H1 (cell line): ENCODE measurements around the gene CNDP2. TPM values are rescaled to one million over a fixed set of nuclear protein-coding genes. Genes with fewer than 3 reads are reported as not detected.

Experiments used
- CTCF ChIA-PET: fragments of 300-600 bp; sonication (Branson Sonifier 250); formaldehyde crosslinking; loops from one replicate; lab custom pipeline; 2021; ENCODE audit not compliant: partially characterized antibody; lab: Charles Lee
- POLR2A ChIA-PET: fragments of 300-600 bp; sonication (Branson Sonifier 250); formaldehyde crosslinking; loops from one replicate; lab custom pipeline; 2021; ENCODE audit warnings: inconsistent platforms; ENCODE audit not compliant: partially characterized antibody; lab: Charles Lee
- DNase-seq, 2 experiments: peaks; one replicate each; pipeline versions ENCODE4 v3.0.0 to v3.0.0-alpha.2; 2010 to 2022; ENCODE audit warnings: low spot score in 2 of 2, low read depth in 1 of 2, mixed read lengths in 1 of 2
- FAIRE-seq: peaks from 2 replicates; lab custom pipeline; 2011; peaks lifted over from hg19 to GRCh38; lab: Jason Lieb, UNC
- H2AFZ ChIP-seq: 2 replicates; pipeline ENCODE4 v1.8.1; 2012; ENCODE audit warnings: low read length, inconsistent platforms
- H2AK5ac ChIP-seq: 2 replicates; pipeline ENCODE4 v1.6.1; 2013; ENCODE audit warnings: low read depth, low read length
- H2BK120ac ChIP-seq: replicated peaks from 2 replicates; pipeline ENCODE3; 2013; ENCODE audit warnings: low read depth, low read length, inconsistent platforms
- H2BK12ac ChIP-seq: 2 replicates; pipeline ENCODE4 v1.6.1; 2013; ENCODE audit warnings: low read depth, low read length
- H2BK15ac ChIP-seq: 2 replicates; pipeline ENCODE4 v1.6.1; 2013; ENCODE audit warnings: low read length
- H2BK20ac ChIP-seq: 2 replicates; pipeline ENCODE4 v1.6.1; 2013; ENCODE audit warnings: low read length
- H2BK5ac ChIP-seq: 2 replicates; pipeline ENCODE4 v1.6.1; 2013; ENCODE audit warnings: low read depth, low read length
- H3K14ac ChIP-seq: 2 replicates; pipeline ENCODE4 v1.6.1; 2013; ENCODE audit warnings: inconsistent platforms; ENCODE audit not compliant: insufficient read length
- H3K18ac ChIP-seq: 2 replicates; pipeline ENCODE4 v1.6.1; 2013; ENCODE audit warnings: low read length; ENCODE audit errors: extremely low read depth
- H3K23ac ChIP-seq: 2 replicates; pipeline ENCODE4 v1.6.1; 2013; ENCODE audit warnings: inconsistent platforms; ENCODE audit not compliant: insufficient read length
- H3K23me2 ChIP-seq: 2 replicates; pipeline ENCODE4 v1.6.1; 2013; ENCODE audit warnings: low read depth, low read length
- H3K27ac ChIP-seq: 2 replicates; pipeline ENCODE4 v1.6.1; 2011; ENCODE audit warnings: low read depth, low read length, inconsistent platforms
- H3K27me3 ChIP-seq, 4 experiments: replicated peaks in 1 of 4; 1 replicate in 1 of 4; 2 replicates in 3 of 4; pipeline versions ENCODE4 v1.6.1 to v1.8.1; 2011 to 2013; ENCODE audit warnings: low read length in 3 of 4, mild to moderate bottlenecking in 3 of 4, inconsistent platforms in 2 of 4, mixed read lengths in 2 of 4, moderate library complexity in 1 of 4; ENCODE audit not compliant: control insufficient read depth in 3 of 4, insufficient read depth in 3 of 4; ENCODE audit errors: extremely low read depth in 1 of 4
- H3K36me3 ChIP-seq, 4 experiments: 2 replicates each; pipeline versions ENCODE4 v1.6.1 to v1.8.1; 2011 to 2013; ENCODE audit warnings: mild to moderate bottlenecking in 4 of 4, low read length in 3 of 4, moderate library complexity in 2 of 4, control low read depth in 1 of 4, inconsistent platforms in 1 of 4; ENCODE audit not compliant: insufficient read depth in 4 of 4, control insufficient read depth in 2 of 4
- H3K4ac ChIP-seq: replicated peaks from 2 replicates; pipeline ENCODE3; 2013; ENCODE audit warnings: low read length, low read depth, mixed read lengths, inconsistent platforms; ENCODE audit not compliant: insufficient read length
- H3K4me1 ChIP-seq, 4 experiments: replicated peaks in 1 of 4; 1 replicate in 1 of 4; 2 replicates in 3 of 4; pipeline versions ENCODE4 v1.6.1 to v1.8.1; 2011 to 2013; ENCODE audit warnings: low read length in 3 of 4, inconsistent platforms in 2 of 4, mixed read lengths in 1 of 4; ENCODE audit not compliant: insufficient read depth in 4 of 4, control insufficient read depth in 3 of 4
- H3K4me2 ChIP-seq, 2 experiments: 2 replicates each; pipeline versions ENCODE4 v1.6.1 to v1.8.1; 2011 to 2013; ENCODE audit warnings: low read depth in 2 of 2, low read length in 2 of 2, control low read depth in 1 of 2, inconsistent platforms in 1 of 2, mild to moderate bottlenecking in 1 of 2; ENCODE audit not compliant: insufficient read depth in 1 of 2
- H3K4me3 ChIP-seq, 4 experiments: fragments of 200-600, 300-600 bp in 1 of 4; sonication (generic), shearing (Covaris generic), sonication (Bioruptor Twin) in 1 of 4; 2 replicates each; pipeline versions ENCODE4 v1.5.1 to v1.8.1; 2011 to 2016; ENCODE audit warnings: low read length in 4 of 4, low read depth in 3 of 4, control low read depth in 2 of 4, inconsistent platforms in 2 of 4, mild to moderate bottlenecking in 2 of 4, mixed read lengths in 1 of 4, moderate library complexity in 1 of 4; ENCODE audit not compliant: insufficient read depth in 2 of 4; ENCODE audit errors: extremely low read depth in 1 of 4
- H3K56ac ChIP-seq: replicated peaks from 2 replicates; pipeline ENCODE3; 2013; ENCODE audit warnings: low read depth, mild to moderate bottlenecking, mixed read lengths, low read length, inconsistent platforms; ENCODE audit not compliant: insufficient read length
- H3K79me1 ChIP-seq: 2 replicates; pipeline ENCODE4 v1.6.1; 2013; ENCODE audit warnings: low read depth, low read length, control low read depth
- H3K79me2 ChIP-seq, 2 experiments: 2 replicates each; pipeline versions ENCODE4 v1.6.1 to v1.8.1; 2012 to 2013; ENCODE audit warnings: low read length in 2 of 2, mild to moderate bottlenecking in 2 of 2, inconsistent platforms in 1 of 2; ENCODE audit not compliant: insufficient read depth in 2 of 2, control insufficient read depth in 1 of 2
- H3K9ac ChIP-seq, 4 experiments: replicated peaks in 1 of 4; 1 replicate in 1 of 4; 2 replicates in 3 of 4; pipeline versions ENCODE4 v1.6.1 to v1.8.1; 2011 to 2013; ENCODE audit warnings: low read depth in 3 of 4, low read length in 3 of 4, control low read depth in 2 of 4, mild to moderate bottlenecking in 2 of 4, moderate library complexity in 2 of 4, inconsistent platforms in 1 of 4; ENCODE audit errors: extremely low read depth in 1 of 4
- H3K9me3 ChIP-seq, 2 experiments: 2 replicates each; pipeline versions ENCODE4 v1.6.1 to v1.8.1; 2012 to 2013; ENCODE audit warnings: mild to moderate bottlenecking in 2 of 2, moderate library complexity in 2 of 2, control low read depth in 1 of 2, inconsistent platforms in 1 of 2, low read depth in 1 of 2, low read length in 1 of 2, mixed read lengths in 1 of 2; ENCODE audit not compliant: insufficient read depth in 2 of 2
- H4K20me1 ChIP-seq, 2 experiments: replicated peaks in 1 of 2; 2 replicates each; pipeline versions ENCODE3 to v1.8.1; 2011 to 2013; ENCODE audit warnings: inconsistent platforms in 2 of 2, low read length in 2 of 2, mild to moderate bottlenecking in 1 of 2; ENCODE audit not compliant: insufficient read depth in 2 of 2, control insufficient read depth in 1 of 2
- H4K5ac ChIP-seq: 2 replicates; pipeline ENCODE4 v1.6.1; 2013; ENCODE audit warnings: low read length, low read depth, mixed read lengths, inconsistent platforms; ENCODE audit not compliant: insufficient read length
- H4K8ac ChIP-seq: 2 replicates; pipeline ENCODE4 v1.8.0; 2013; ENCODE audit warnings: mild to moderate bottlenecking, moderate library complexity, low read length, inconsistent platforms; ENCODE audit not compliant: insufficient read depth; ENCODE audit errors: extremely low read depth
- H4K91ac ChIP-seq: replicated peaks from 2 replicates; pipeline ENCODE3; 2013; ENCODE audit warnings: low read length, mixed read lengths, inconsistent platforms; ENCODE audit not compliant: insufficient read length
- BACH1 ChIP-seq: IDR thresholded peaks from 2 replicates; pipeline ENCODE4 v1.6.1; 2012; ENCODE audit warnings: low read length, improper control_type of control experiment
- BRCA1 ChIP-seq: IDR thresholded peaks from 2 replicates; pipeline ENCODE4 v1.6.1; 2012; ENCODE audit warnings: low read depth, low read length, improper control_type of control experiment
- CHD2 ChIP-seq: IDR thresholded peaks from 2 replicates; pipeline ENCODE4 v1.6.1; 2012; ENCODE audit warnings: low read length, improper control_type of control experiment
- FOSL1 ChIP-seq: IDR thresholded peaks from 2 replicates; pipeline ENCODE4 v1.6.1; 2011; ENCODE audit warnings: mild to moderate bottlenecking, low read depth, low read length, moderate library complexity; ENCODE audit not compliant: insufficient read depth
- SP1 ChIP-seq: IDR thresholded peaks from 2 replicates; pipeline ENCODE4 v1.6.1; 2011; ENCODE audit warnings: low read depth, low read length
- SP2 ChIP-seq: IDR thresholded peaks from 2 replicates; pipeline ENCODE4 v1.6.1; 2012; ENCODE audit warnings: mild to moderate bottlenecking, low read length, inconsistent platforms
- SP4 ChIP-seq: IDR thresholded peaks from 2 replicates; pipeline ENCODE4 v1.6.1; 2012; ENCODE audit warnings: low read length, inconsistent platforms
- WGBS, 2 experiments: shearing (Covaris generic) in 1 of 2; methylation state at CpG; one replicate each; pipeline versions ENCODE4 v1.1.6 to v1.1.7; 2013 to 2015; ENCODE audit warnings: low lambda C conversion rate in 2 of 2, mixed read lengths in 2 of 2, inconsistent platforms in 1 of 2, low coverage in 1 of 2, missing lambda C conversion rate in 1 of 2; ENCODE audit not compliant: insufficient replicate concordance in 2 of 2, insufficient coverage in 1 of 2, insufficient read length in 1 of 2; ENCODE audit errors: extremely low coverage in 1 of 2, missing lambda C conversion rate in 1 of 2; 5-methylcytosine and 5-hydroxymethylcytosine counted together
- polyA plus RNA-seq, 7 experiments: library from polyadenylated mRNA; depleted of rRNA in 3 of 7; stranded (reverse) in 5 of 7; unstranded in 2 of 7; fragments of >200 nt in 5 of 7; fragments of 200-250 nt in 2 of 7; gene quantifications; 1 replicate in 5 of 7; 2 replicates in 1 of 7; 4 replicates in 1 of 7; pipeline versions ENCODE4 v1.2.1 to v1.2.3, GENCODE V29; 2011 to 2013; ENCODE audit warnings: missing spikeins in 2 of 7, mixed read lengths in 2 of 7
- total RNA-seq: library from RNA; stranded (reverse); fragmentation: NEBNext Ultra II Directional; extraction: Animal tissue kit (Norgen Biotek cat#: 25700); gene quantifications from 2 replicates; pipeline ENCODE4 v1.2.1, GENCODE V29; 2021
- TF ChIP-seq, protein P1 (sequence below), 3 experiments: IDR thresholded peaks; 1 replicate in 2 of 3; 2 replicates in 1 of 3; pipeline versions ENCODE4 v1.5.1 to v1.6.1; 2011; ENCODE audit warnings: low read length in 3 of 3, mild to moderate bottlenecking in 3 of 3, inconsistent platforms in 2 of 3, low read depth in 1 of 3, moderate library complexity in 1 of 3; ENCODE audit not compliant: insufficient read depth in 1 of 3; ENCODE audit errors: control extremely low read depth in 1 of 3
- TF ChIP-seq, protein P2 (sequence below): IDR thresholded peaks from 2 replicates; pipeline ENCODE4 v1.6.1; 2011; ENCODE audit warnings: low read depth, mild to moderate bottlenecking, low read length; ENCODE audit not compliant: insufficient read depth

The CNDP2 gene
- total and polyA plus RNA-seq, 2 of the 8 experiments (the other 6 are each of a cell fraction or from before 2014, with no cell fraction given), result 71.8 to 243 TPM

DNA sequence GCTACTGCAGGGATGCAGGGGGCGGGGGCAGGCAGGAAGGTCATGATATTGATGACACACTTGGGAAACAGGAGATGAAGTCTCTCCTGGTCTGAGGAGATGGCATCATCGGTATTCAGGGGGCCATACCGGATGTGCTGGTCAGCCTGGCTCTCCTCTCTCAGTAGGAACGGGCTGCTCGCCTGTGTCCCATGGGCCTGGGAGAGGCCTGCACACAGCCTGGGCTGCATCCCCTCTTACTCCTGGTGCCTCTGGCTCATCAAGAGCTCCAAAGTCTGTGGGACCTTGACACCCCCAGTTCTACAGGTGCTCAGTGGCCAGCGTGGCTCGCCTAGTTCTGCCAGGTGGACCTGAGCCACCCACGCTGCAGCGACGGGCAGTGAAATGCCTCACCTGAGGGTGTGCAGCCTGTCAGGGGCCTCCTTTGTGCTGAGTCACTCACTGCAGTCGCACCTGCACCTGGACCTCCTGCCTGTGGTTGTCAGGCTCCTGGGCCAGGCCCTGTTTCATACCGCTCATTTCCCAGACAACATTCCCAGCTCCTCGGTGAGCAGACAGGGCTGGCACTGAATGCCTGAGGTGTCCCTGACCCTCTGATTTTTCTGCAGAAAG lies 19.6 kb downstream of the CNDP2 start:
- H3K23me2 ChIP-seq, result no peaks in the 10 kb centered on the region
- H3K23ac ChIP-seq, result no peak overlapping the region
- H2BK5ac ChIP-seq, result no peak overlapping the region
- H4K91ac ChIP-seq, result no peak overlapping the region
- H3K27ac ChIP-seq, result no peak overlapping the region
- H3K9ac ChIP-seq, result no peak overlapping the region
- POLR2A ChIA-PET, result interaction anchor here (3.2 to 4.9 kb wide), 2 partner anchors 9 to 17 kb away, joined by 10 to 31 read pairs; no protein-coding TSS in a partner anchor
- no peaks in the 10 kb centered on the region for H3K27me3 ChIP-seq
- no peak overlapping the region for H3K4ac ChIP-seq
- H3K36me3 ChIP-seq, result peaks cover 19 to 82% (median 68%) of the 10 kb centered on the region in 4 experiments
- no peak overlapping the region for H3K56ac ChIP-seq
- no peaks in the 10 kb centered on the region; a peak in 1 of 4 replicates for H3K9me3 ChIP-seq
- H3K18ac ChIP-seq, result no peak overlapping the region
- H2AK5ac ChIP-seq, result no peak overlapping the region
- no peaks in the 10 kb centered on the region for H3K4me1 ChIP-seq
- no peak overlapping the region for H4K5ac ChIP-seq
- no peak overlapping the region for H3K14ac ChIP-seq
- H4K8ac ChIP-seq, result no peak overlapping the region
- no peak overlapping the region for H3K4me3 ChIP-seq
- FAIRE-seq (no peak), DNase-seq (no peak)
- no peak overlapping the region for H2BK120ac ChIP-seq
- no peak overlapping the region for H3K4me2 ChIP-seq
- H2BK15ac ChIP-seq, result no peak overlapping the region
- no peaks in the 10 kb centered on the region; a peak in 1 of 4 replicates for H3K79me2 ChIP-seq
- H3K79me1 ChIP-seq, result peaks cover 13% of the 10 kb centered on the region
- H4K20me1 ChIP-seq, result peaks cover 4 to 15% of the 10 kb centered on the region in 2 experiments
- CTCF ChIA-PET, result interaction anchor here (0.7 to 1.7 kb wide), 2 partner anchors 36 to 404 kb away, joined by 3 to 6 read pairs; no protein-coding TSS in a partner anchor
- H2BK12ac ChIP-seq, result no peak overlapping the region
- WGBS, 2 experiments, result 92% methylated on average over 13 of the region's 13 CpGs; no CpG with 5 or more reads in 1 of the 2 experiments
- H2BK20ac ChIP-seq, result no peak overlapping the region
- no peak overlapping the region for H2AFZ ChIP-seq
- TF ChIP-seq, protein P1, sequence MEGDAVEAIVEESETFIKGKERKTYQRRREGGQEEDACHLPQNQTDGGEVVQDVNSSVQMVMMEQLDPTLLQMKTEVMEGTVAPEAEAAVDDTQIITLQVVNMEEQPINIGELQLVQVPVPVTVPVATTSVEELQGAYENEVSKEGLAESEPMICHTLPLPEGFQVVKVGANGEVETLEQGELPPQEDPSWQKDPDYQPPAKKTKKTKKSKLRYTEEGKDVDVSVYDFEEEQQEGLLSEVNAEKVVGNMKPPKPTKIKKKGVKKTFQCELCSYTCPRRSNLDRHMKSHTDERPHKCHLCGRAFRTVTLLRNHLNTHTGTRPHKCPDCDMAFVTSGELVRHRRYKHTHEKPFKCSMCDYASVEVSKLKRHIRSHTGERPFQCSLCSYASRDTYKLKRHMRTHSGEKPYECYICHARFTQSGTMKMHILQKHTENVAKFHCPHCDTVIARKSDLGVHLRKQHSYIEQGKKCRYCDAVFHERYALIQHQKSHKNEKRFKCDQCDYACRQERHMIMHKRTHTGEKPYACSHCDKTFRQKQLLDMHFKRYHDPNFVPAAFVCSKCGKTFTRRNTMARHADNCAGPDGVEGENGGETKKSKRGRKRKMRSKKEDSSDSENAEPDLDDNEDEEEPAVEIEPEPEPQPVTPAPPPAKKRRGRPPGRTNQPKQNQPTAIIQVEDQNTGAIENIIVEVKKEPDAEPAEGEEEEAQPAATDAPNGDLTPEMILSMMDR (IDR thresholded peaks at IDR 0.05; ENCODE audit: control extremely low read depth in 1 of 3, insufficient read depth in 1 of 3, low read depth in 1 of 3, low read length in 3 of 3), result no peak
- no peak for TF ChIP-seq SP4
- TF ChIP-seq SP2, result no peak
- TF ChIP-seq, protein P2, sequence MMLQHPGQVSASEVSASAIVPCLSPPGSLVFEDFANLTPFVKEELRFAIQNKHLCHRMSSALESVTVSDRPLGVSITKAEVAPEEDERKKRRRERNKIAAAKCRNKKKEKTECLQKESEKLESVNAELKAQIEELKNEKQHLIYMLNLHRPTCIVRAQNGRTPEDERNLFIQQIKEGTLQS, result no peak
- TF ChIP-seq BACH1, result no peak
- TF ChIP-seq SP1, result no peak
- no peak for TF ChIP-seq FOSL1
- no peak for TF ChIP-seq CHD2
- TF ChIP-seq BRCA1, result no peak
